Measurements from ENCODE around the gene SLC2A10.

SLC2A10 gene

DNA sequence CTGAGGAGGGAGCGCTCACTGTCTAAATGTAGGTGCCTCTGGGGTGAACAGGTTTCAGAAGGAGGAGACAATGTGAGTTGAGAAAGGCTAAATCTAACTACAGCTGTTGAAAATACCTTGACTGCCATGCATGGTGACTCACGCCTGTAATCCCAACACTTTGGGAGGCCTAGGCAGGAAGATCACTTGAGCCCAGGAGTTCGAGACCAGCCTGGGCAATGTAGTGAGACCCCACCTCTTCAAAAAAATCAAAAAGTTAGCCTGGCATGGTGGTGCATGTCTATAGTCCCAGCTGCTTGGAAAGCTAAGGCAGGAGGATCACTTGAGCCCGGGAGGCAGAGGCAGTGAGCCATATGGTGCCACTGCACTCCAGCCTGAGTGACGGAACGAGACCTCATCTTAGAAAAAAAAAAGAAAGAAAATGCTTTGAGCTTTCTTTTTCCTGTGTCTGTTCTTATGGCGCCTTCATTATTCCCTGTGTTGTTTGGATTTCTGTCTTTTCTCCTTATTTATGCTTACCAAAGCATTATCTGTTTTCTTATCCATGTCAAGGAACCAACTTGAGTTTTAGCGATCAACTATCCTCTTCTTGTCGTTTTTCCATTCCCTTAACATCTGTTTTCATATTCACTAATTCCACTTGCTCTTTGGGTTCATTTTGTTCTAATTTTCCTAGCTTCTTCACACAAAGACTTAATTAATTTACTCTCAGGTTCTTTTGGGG, 8.5 kb downstream of the SLC2A10 start:
- no peak overlapping the region for H3K27ac ChIP-seq
- TF ChIP-seq, protein P1, sequence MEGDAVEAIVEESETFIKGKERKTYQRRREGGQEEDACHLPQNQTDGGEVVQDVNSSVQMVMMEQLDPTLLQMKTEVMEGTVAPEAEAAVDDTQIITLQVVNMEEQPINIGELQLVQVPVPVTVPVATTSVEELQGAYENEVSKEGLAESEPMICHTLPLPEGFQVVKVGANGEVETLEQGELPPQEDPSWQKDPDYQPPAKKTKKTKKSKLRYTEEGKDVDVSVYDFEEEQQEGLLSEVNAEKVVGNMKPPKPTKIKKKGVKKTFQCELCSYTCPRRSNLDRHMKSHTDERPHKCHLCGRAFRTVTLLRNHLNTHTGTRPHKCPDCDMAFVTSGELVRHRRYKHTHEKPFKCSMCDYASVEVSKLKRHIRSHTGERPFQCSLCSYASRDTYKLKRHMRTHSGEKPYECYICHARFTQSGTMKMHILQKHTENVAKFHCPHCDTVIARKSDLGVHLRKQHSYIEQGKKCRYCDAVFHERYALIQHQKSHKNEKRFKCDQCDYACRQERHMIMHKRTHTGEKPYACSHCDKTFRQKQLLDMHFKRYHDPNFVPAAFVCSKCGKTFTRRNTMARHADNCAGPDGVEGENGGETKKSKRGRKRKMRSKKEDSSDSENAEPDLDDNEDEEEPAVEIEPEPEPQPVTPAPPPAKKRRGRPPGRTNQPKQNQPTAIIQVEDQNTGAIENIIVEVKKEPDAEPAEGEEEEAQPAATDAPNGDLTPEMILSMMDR (conservative IDR thresholded peaks at IDR 0.05), result no peak

DNA sequence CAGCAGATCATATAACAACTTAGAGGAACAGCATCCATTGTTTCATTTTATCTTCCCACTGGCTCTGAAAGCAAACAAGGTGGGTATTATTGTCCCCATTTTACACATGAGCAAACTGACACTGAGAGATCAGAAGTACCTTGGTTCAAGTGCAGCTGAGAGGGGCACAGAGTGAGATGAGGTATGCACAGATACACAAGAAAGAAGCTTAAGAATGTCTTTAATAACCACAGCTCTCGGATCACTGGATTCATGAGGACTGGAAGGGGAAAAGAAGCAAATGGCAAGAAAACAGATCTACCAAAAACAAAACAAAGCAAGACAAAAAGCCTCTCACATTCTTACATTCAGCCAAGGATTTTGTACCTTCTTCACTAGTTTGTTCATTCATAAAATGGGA, 10.6 kb downstream of the SLC2A10 start:
- no peak overlapping the region for H3K27ac ChIP-seq
- TF ChIP-seq, protein P1 (conservative IDR thresholded peaks at IDR 0.05), result no peak

DNA sequence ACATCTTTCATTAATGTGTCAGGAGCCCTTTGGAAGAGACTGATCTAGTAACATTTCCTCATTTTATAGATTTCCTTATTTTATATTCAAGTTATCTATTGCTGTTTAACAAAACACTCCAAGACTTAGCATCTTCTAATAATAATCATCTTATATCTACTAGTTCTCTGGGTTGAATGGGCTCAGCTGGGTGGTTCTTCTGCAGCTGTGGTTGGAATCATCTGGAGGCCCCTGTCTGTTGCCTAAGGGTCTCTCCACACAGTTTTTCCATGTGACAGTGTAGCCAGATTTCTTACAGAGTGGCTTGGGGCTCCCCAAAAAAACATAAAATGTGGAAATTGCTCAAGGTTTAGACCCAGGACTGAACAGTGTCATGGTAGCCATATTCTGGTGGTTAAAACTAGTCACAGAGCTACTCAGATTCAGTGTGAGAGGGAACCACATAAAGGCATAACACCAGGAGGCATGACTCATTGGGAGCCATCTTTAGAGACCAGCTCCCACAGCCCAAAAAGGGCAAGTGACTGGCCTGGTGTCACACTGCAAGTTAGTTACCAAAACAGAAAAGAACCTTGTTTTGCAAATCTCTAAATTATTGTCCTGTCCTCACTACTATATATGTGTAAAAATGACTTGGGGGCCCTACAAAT, 11.5 kb downstream of the SLC2A10 start:
- TF ChIP-seq, protein P1 (conservative IDR thresholded peaks at IDR 0.05), result no peak
- H3K27ac ChIP-seq, result no peak overlapping the region

DNA sequence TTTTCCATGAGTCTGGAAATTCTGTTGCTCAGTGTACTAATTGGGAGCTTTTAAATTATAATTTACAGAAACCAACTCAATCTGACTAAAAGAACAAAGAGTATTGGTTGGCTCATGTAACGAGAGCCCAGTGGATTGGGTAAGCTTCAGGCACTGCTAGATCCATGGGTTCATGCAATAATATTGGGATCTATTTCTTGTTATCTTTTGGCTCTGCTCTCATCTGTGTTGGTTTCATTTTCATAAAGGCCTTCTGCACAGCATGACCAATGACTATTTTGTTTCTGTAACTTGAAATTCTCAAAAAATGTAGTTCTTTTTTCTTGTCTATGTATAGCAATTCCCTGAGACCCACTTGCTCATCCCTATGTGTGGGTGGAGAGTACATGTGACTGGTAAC, 12.0 kb downstream of the SLC2A10 start:
- H3K27ac ChIP-seq, result no peak overlapping the region
- TF ChIP-seq, protein P1 (conservative IDR thresholded peaks at IDR 0.05), result no peak

DNA sequence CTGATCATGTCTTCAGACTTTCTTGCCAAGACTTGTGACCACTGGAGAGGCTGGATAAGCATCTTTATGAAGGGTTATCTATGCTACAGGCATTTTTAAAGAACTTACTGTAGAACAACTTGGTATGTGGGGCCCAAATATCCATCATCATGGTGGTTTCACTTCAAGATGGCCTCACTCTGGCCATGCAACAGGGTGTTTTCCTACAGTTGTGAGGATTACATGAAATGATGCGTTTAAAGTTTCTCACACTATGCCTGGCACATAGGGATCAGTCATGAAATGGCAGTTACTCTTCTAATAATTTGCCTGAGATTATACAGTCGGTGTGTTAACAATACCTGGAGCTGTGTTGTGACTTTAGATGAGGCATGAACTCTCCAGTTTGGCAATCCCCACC, 13.0 kb downstream of the SLC2A10 start:
- H3K27ac ChIP-seq, result no peak overlapping the region
- TF ChIP-seq, protein P1 (conservative IDR thresholded peaks at IDR 0.05), result no peak

DNA sequence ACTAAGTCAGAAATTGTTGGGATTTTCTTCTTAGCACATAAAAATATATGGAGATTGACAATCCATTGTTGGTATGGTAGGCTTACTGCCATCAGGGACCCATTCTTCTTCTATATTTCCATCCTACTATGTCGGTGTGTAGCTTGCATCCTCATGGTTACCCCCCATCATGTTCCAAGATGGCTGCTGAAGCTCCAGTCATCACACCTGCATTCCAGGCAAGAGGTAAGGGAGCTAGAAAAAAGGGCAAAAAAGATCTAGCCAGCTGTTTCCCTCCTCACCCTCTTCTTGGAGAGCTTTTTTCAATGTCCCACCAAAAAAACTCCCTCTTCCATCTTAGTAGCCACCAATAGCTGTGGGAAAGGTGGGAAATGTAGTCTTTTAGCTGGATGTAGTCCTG, 13.6 kb downstream of the SLC2A10 start:
- TF ChIP-seq, protein P1 (conservative IDR thresholded peaks at IDR 0.05), result no peak
- H3K27ac ChIP-seq, result no peak overlapping the region

DNA sequence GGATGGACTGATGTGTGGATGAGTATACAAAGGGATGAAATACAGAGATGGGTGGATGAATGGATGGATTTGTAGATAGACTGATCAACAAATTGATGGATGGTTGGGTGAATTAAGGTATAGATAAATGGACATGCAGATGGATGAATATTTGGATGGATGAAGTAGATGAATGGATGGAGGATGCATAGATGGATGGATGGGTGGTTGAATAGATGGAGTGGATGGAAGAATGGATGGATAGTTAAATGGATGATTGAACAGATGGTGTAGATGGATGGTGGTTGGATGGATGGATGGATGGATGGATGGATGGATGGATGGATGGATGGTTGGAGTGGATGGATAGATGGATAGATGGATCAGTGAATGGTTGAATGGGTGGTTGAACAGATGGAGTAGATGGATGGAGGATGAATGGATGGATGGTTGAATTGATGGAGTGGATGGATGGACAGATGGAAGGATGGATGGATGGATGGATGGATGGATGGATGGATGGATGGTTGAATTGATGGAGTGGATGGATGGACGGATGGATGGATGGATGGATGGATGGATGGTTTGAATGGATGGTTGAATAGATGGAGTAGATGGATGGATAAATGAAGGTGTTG, 15.0 kb downstream of the SLC2A10 start:
- TF ChIP-seq, protein P1 (conservative IDR thresholded peaks at IDR 0.05), result no peak

More for the DNA sequence above, 15.0 kb downstream of the SLC2A10 start:
- H3K27ac ChIP-seq, result no peak overlapping the region

All from VCaP (cell line).